ENCODE results near the gene ENC1. TPM values are rescaled to one million over a fixed set of nuclear protein-coding genes. Genes with fewer than 3 reads are reported as not detected.

ENC1 gene
- total RNA-seq, 8 experiments from 2014 or later: 3.4 to 159 (median 32.7) TPM

GRCh38 chr5:74616236-74617146 is 24.0 kb downstream of the ENC1 start:
- ATAC-seq (replicated peaks in 6 of 8): peak in 4 of 8 experiments; percentile 26 to 56 (median 32)
- WGBS, 10 experiments: 64 to 100% (median 94%) methylated on average over 1 to 23 of the region's 23 CpGs; no CpG with 5 or more reads in 1 of the 10 experiments
- H3K4me1 ChIP-seq (replicated peaks in 1 of 2): peaks cover 13 to 18% of the 10 kb centered on the region in 2 donors
- in situ Hi-C loops (cut with MboI; ENCODE audit: low pct_unique_long_range_greater_than_20kb in 2 of 9, low sequenced_read_pairs in 9 of 9, unreplicated experiment in 9 of 9): no loop called here
- H3K27ac ChIP-seq: no peak overlapping the region
- no peak overlapping the region for H3K4me3 ChIP-seq

GRCh38 chr5:74613283-74613682 is 27.2 kb downstream of the ENC1 start:
- H3K4me1 ChIP-seq (replicated peaks in 1 of 2): peaks cover 22 to 29% of the 10 kb centered on the region in 2 donors
- WGBS, 10 experiments: 29 to 100% (median 79%) methylated on average over 1 to 2 of the region's 2 CpGs; no CpG with 5 or more reads in 2 of the 10 experiments
- in situ Hi-C loops (cut with MboI; ENCODE audit: low pct_unique_long_range_greater_than_20kb in 2 of 9, low sequenced_read_pairs in 9 of 9, unreplicated experiment in 9 of 9): no loop called here
- H3K4me3 ChIP-seq: no peak overlapping the region
- ATAC-seq (replicated peaks in 6 of 8): no peak
- no peak overlapping the region for H3K27ac ChIP-seq

GRCh38 chr5:74612045-74612444 is 28.5 kb downstream of the ENC1 start:
- ATAC-seq (replicated peaks in 6 of 8): no peak
- in situ Hi-C loops (cut with MboI; ENCODE audit: low pct_unique_long_range_greater_than_20kb in 2 of 9, low sequenced_read_pairs in 9 of 9, unreplicated experiment in 9 of 9): no loop called here
- Histone ChIP-seq H3K4me1 (replicated peaks in 1 of 2) (peaks cover 19 to 31% of the 10 kb centered on the region in 2 donors), H3K4me3 (no peak overlapping the region), H3K27ac (no peak overlapping the region)
- 40 to 100% (median 85%) methylated on average over 1 to 3 of the region's 3 CpGs; no CpG with 5 or more reads in 2 of the 10 experiments for WGBS, 10 experiments

GRCh38 chr5:74608736-74609601 is 31.6 kb downstream of the ENC1 start:
- H3K27ac ChIP-seq: peak overlapping the region in 1 of 2 donors; percentile 32
- ATAC-seq (replicated peaks in 6 of 8): peak in 6 of 8 experiments; percentile 58 to 85 (median 80)
- H3K4me1 ChIP-seq (replicated peaks in 1 of 2): peaks cover 14 to 30% of the 10 kb centered on the region in 2 donors
- 41 to 80% (median 50%) methylated on average over 2 to 5 of the region's 5 CpGs; no CpG with 5 or more reads in 2 of the 10 experiments for WGBS, 10 experiments
- no peak overlapping the region for H3K4me3 ChIP-seq
- in situ Hi-C loops (cut with MboI; ENCODE audit: low pct_unique_long_range_greater_than_20kb in 2 of 9, low sequenced_read_pairs in 9 of 9, unreplicated experiment in 9 of 9): no loop called here

- no peak for ATAC-seq (replicated peaks in 6 of 8)
- 80 to 100% (median 97%) methylated on average over 1 to 4 of the region's 4 CpGs; no CpG with 5 or more reads in 3 of the 10 experiments for WGBS, 10 experiments
- in situ Hi-C loops (cut with MboI; ENCODE audit: low pct_unique_long_range_greater_than_20kb in 2 of 9, low sequenced_read_pairs in 9 of 9, unreplicated experiment in 9 of 9): no loop called here
- Histone ChIP-seq H3K4me3 (no peak overlapping the region), H3K27ac (no peak overlapping the region), H3K4me1 (replicated peaks in 1 of 2) (peaks cover 9 to 30% of the 10 kb centered on the region in 2 donors)
These were observed 34.8 kb downstream of the ENC1 start for GRCh38 chr5:74605759-74606158.

- Histone ChIP-seq H3K4me1 (replicated peaks in 1 of 2) (peaks cover 0 to 8% of the 10 kb centered on the region in 2 donors), H3K4me3 (no peak overlapping the region), H3K27ac (no peak overlapping the region)
- ATAC-seq (replicated peaks in 6 of 8): no peak
- 17 to 100% (median 86%) methylated on average over 1 of the region's 1 CpG; no CpG with 5 or more reads in 1 of the 10 experiments for WGBS, 10 experiments
- in situ Hi-C loops (cut with MboI; ENCODE audit: low pct_unique_long_range_greater_than_20kb in 2 of 9, low sequenced_read_pairs in 9 of 9, unreplicated experiment in 9 of 9): no loop called here
These were observed 37.2 kb downstream of the ENC1 start for GRCh38 chr5:74603376-74603775.

GRCh38 chr5:74599148-74599547 is 41.4 kb downstream of the ENC1 start:
- ATAC-seq (replicated peaks in 6 of 8): no peak
- Histone ChIP-seq H3K4me3 (no peak overlapping the region), H3K27ac (no peak overlapping the region), H3K4me1 (replicated peaks in 1 of 2) (peaks cover 3 to 4% of the 10 kb centered on the region in 2 donors)
- in situ Hi-C loops (cut with MboI; ENCODE audit: low pct_unique_long_range_greater_than_20kb in 2 of 9, low sequenced_read_pairs in 9 of 9, unreplicated experiment in 9 of 9): no loop called here
- WGBS, 10 experiments: 65 to 100% (median 86%) methylated on average over 1 to 2 of the region's 2 CpGs; no CpG with 5 or more reads in 4 of the 10 experiments

- 33 to 94% (median 59%) methylated on average over 1 to 2 of the region's 2 CpGs; no CpG with 5 or more reads in 4 of the 10 experiments for WGBS, 10 experiments
- ATAC-seq (replicated peaks in 6 of 8): no peak
- H3K27ac ChIP-seq: no peak overlapping the region
- peaks cover 5 to 7% of the 10 kb centered on the region in 2 donors for H3K4me1 ChIP-seq (replicated peaks in 1 of 2)
- H3K4me3 ChIP-seq: no peak overlapping the region
- in situ Hi-C loops (cut with MboI; ENCODE audit: low pct_unique_long_range_greater_than_20kb in 2 of 9, low sequenced_read_pairs in 9 of 9, unreplicated experiment in 9 of 9): no loop called here
These were observed 41.8 kb downstream of the ENC1 start for GRCh38 chr5:74598731-74599130.

- Histone ChIP-seq H3K4me1 (replicated peaks in 1 of 2) (peaks cover 5 to 8% of the 10 kb centered on the region in 2 donors), H3K4me3 (no peak overlapping the region), H3K27ac (no peak overlapping the region)
- 30 to 78% (median 40%) methylated on average over 2 to 6 of the region's 6 CpGs; no CpG with 5 or more reads in 3 of the 10 experiments for WGBS, 10 experiments
- in situ Hi-C loops (cut with MboI; ENCODE audit: low pct_unique_long_range_greater_than_20kb in 2 of 9, low sequenced_read_pairs in 9 of 9, unreplicated experiment in 9 of 9): no loop called here
- ATAC-seq (replicated peaks in 6 of 8): peak in 3 of 8 experiments; percentile 34 to 45 (median 44)
These were observed 43.6 kb downstream of the ENC1 start for GRCh38 chr5:74596927-74597326.

- no peak for ATAC-seq (replicated peaks in 6 of 8)
- H3K4me1 ChIP-seq (replicated peaks in 1 of 2): peaks cover 5 to 8% of the 10 kb centered on the region in 2 donors
- no peak overlapping the region for H3K4me3 ChIP-seq
- 42 to 100% (median 80%) methylated on average over 1 to 4 of the region's 4 CpGs for WGBS, 10 experiments
- in situ Hi-C loops (cut with MboI; ENCODE audit: low pct_unique_long_range_greater_than_20kb in 2 of 9, low sequenced_read_pairs in 9 of 9, unreplicated experiment in 9 of 9): no loop called here
- H3K27ac ChIP-seq: no peak overlapping the region
These were observed 45.2 kb downstream of the ENC1 start for GRCh38 chr5:74595143-74595925.

GRCh38 chr5:74594137-74595040 is 46.1 kb downstream of the ENC1 start:
- peak in 1 of 8 experiments; percentile 16 for ATAC-seq (replicated peaks in 6 of 8)
- in situ Hi-C loops (cut with MboI; ENCODE audit: low pct_unique_long_range_greater_than_20kb in 2 of 9, low sequenced_read_pairs in 9 of 9, unreplicated experiment in 9 of 9): no loop called here
- Histone ChIP-seq H3K4me3 (no peak overlapping the region), H3K27ac (no peak overlapping the region), H3K4me1 (replicated peaks in 1 of 2) (peaks cover 5 to 8% of the 10 kb centered on the region in 2 donors)
- WGBS, 10 experiments: 50 to 88% (median 64%) methylated on average over 1 to 6 of the region's 6 CpGs

Data from motor neuron (in vitro differentiated cells).